ENCODE results near the gene B3GNT5. TPM values are rescaled to one million over a fixed set of nuclear protein-coding genes. Genes with fewer than 3 reads are reported as not detected.
A peak's percentile ranks its signal among the peaks of the same experiment; 100 is the strongest.

The B3GNT5 gene
- total and polyA plus RNA-seq, 2 of the 8 experiments (the other 6 are each of a cell fraction or from before 2014, with no cell fraction given) = 2.4 to 9.7 TPM

GRCh38 chr3:183253528-183254486, 754 bp downstream of the B3GNT5 start (continued):
- TF ChIP-seq PHF8 (conservative IDR thresholded peaks at IDR 0.05; ENCODE audit: low read depth, low read length) = peak; percentile 49; the same call in 1 of the 2 replicates

All from H1 (cell line).